Astrocyte (in vitro differentiated cells and primary cell): ENCODE measurements around the gene CD59.

Experiments used
- CTCF ChIP-seq: IDR thresholded peaks from 2 replicates; pipeline ENCODE4 v1.5.1; 2011; ENCODE audit warnings: low read depth, mild to moderate bottlenecking, inconsistent platforms, low read length, moderate library complexity; ENCODE audit not compliant: insufficient read depth
- EZH2 ChIP-seq: IDR thresholded peaks from 2 replicates; pipeline ENCODE4 v1.6.1; 2012; ENCODE audit warnings: mild to moderate bottlenecking, low read length, inconsistent platforms; ENCODE audit not compliant: insufficient read depth

GRCh38 chr11:33696411-33696810 is 39.8 kb downstream of the CD59 start:
- no peak for TF ChIP-seq EZH2
- no peak for TF ChIP-seq CTCF
